ENCODE data around the gene DRAXIN. TPM values are rescaled to one million over a fixed set of nuclear protein-coding genes. Genes with fewer than 3 reads are reported as not detected.
A peak's percentile ranks its signal among the peaks of the same experiment; 100 is the strongest.

The DRAXIN gene
- total RNA-seq, 1 donor from 2014 or later = 0.05 TPM

- DNase-seq (peak; percentile 37), ATAC-seq (ENCODE audit: poor library complexity) (peak; percentile 76)
- intact Hi-C loops (cut with DNase I) = no loop called here
Observed at GRCh38 chr1:11680270-11681070, 11.0 kb upstream of the DRAXIN start.

- ATAC-seq (ENCODE audit: poor library complexity) = peak; percentile 99
- peak; percentile 92 for DNase-seq
- intact Hi-C loops (cut with DNase I) = no loop called here
Observed at GRCh38 chr1:11681071-11681771, 10.3 kb upstream of the DRAXIN start, which contains the start of gene MAD2L2. Gene MAD2L2 (minus strand): TSS chr1:11681148. CDS start chr1:11680601, 547 bp downstream.

- intact Hi-C loops (cut with DNase I) = no loop called here
- DNase-seq = peak; percentile 33
- ATAC-seq (ENCODE audit: poor library complexity) = no peak
Observed at GRCh38 chr1:11682287-11682771, 9.2 kb upstream of the DRAXIN start.

GRCh38 chr1:11682799-11683198 lies 8.7 kb upstream of the DRAXIN start:
- no peak for DNase-seq
- ATAC-seq (ENCODE audit: poor library complexity) = no peak
- intact Hi-C loops (cut with DNase I) = no loop called here

- DNase-seq (no peak), ATAC-seq (ENCODE audit: poor library complexity) (no peak)
- intact Hi-C loops (cut with DNase I) = no loop called here
Observed at GRCh38 chr1:11684070-11684469, 7.4 kb upstream of the DRAXIN start.

GRCh38 chr1:11685210-11685752 lies 6.2 kb upstream of the DRAXIN start:
- no peak for ATAC-seq (ENCODE audit: poor library complexity)
- intact Hi-C loops (cut with DNase I) = no loop called here
- no peak for DNase-seq

GRCh38 chr1:11688506-11688905 lies 3.0 kb upstream of the DRAXIN start:
- DNase-seq (no peak), ATAC-seq (ENCODE audit: poor library complexity) (no peak)
- intact Hi-C loops (cut with DNase I) = no loop called here

- DNase-seq (no peak), ATAC-seq (ENCODE audit: poor library complexity) (no peak)
- intact Hi-C loops (cut with DNase I) = no loop called here
Observed at GRCh38 chr1:11690397-11691301, 861 bp upstream of the DRAXIN start.

GRCh38 chr1:11691928-11692711 lies 610 bp downstream of the DRAXIN start:
- ATAC-seq (ENCODE audit: poor library complexity) (no peak), DNase-seq (no peak)
- intact Hi-C loops (cut with DNase I) = no loop called here

GRCh38 chr1:11693024-11693590 lies 1.6 kb downstream of the DRAXIN start:
- DNase-seq (no peak), ATAC-seq (ENCODE audit: poor library complexity) (peak; percentile 29)
- intact Hi-C loops (cut with DNase I) = no loop called here

GRCh38 chr1:11693917-11694316 lies 2.4 kb downstream of the DRAXIN start:
- DNase-seq = no peak
- intact Hi-C loops (cut with DNase I) = no loop called here
- no peak for ATAC-seq (ENCODE audit: poor library complexity)

- no peak for ATAC-seq (ENCODE audit: poor library complexity)
- intact Hi-C loops (cut with DNase I) = no loop called here
- no peak for DNase-seq
Observed at GRCh38 chr1:11695861-11696260, 4.4 kb downstream of the DRAXIN start.

GRCh38 chr1:11697188-11697892 lies 5.8 kb downstream of the DRAXIN start:
- ATAC-seq (ENCODE audit: poor library complexity) (no peak), DNase-seq (no peak)
- intact Hi-C loops (cut with DNase I) = no loop called here

- DNase-seq (no peak), ATAC-seq (ENCODE audit: poor library complexity) (no peak)
- intact Hi-C loops (cut with DNase I) = no loop called here
Observed at GRCh38 chr1:11697893-11698210, 6.3 kb downstream of the DRAXIN start.

- DNase-seq = no peak
Observed at GRCh38 chr1:11700601-11701467, 9.3 kb downstream of the DRAXIN start.

GRCh38 chr1:11701551-11701961 lies 10.0 kb downstream of the DRAXIN start:
- ATAC-seq (ENCODE audit: poor library complexity) = peak; percentile 36
- no peak for DNase-seq
- intact Hi-C loops (cut with DNase I) = no loop called here

More at GRCh38 chr1:11700601-11701467, 9.3 kb downstream of the DRAXIN start:
- no peak for ATAC-seq (ENCODE audit: poor library complexity)
- intact Hi-C loops (cut with DNase I) = no loop called here
